Thymus (tissue), 11 donors: ENCODE results near the gene PDLIM5. TPM values are rescaled to one million over a fixed set of nuclear protein-coding genes. Genes with fewer than 3 reads are reported as not detected.

Experiments
- DNase-seq, 9 donors: peaks; one replicate each; pipeline ENCODE4 v3.0.0-alpha.2; 2013; ENCODE audit warnings: low spot score in 9 of 9, low read depth in 6 of 9, missing footprints in 1 of 9
- H3K27ac ChIP-seq, 2 donors: one replicate each; pipeline ENCODE4 v1.5.1; 2013; ENCODE audit warnings: control low read depth in 1 of 2, low read depth in 1 of 2, low read length in 1 of 2, mild to moderate bottlenecking in 1 of 2, moderate library complexity in 1 of 2
- H3K27me3 ChIP-seq, 2 donors: one replicate each; pipeline ENCODE4 v1.5.1; 2013; ENCODE audit warnings: low read length in 1 of 2; ENCODE audit not compliant: control insufficient read depth in 2 of 2, insufficient read depth in 1 of 2
- H3K36me3 ChIP-seq, 2 donors: one replicate each; pipeline ENCODE4 v1.5.1; 2013; ENCODE audit warnings: low read length in 1 of 2, mild to moderate bottlenecking in 1 of 2, moderate library complexity in 1 of 2; ENCODE audit not compliant: control insufficient read depth in 2 of 2, insufficient read depth in 2 of 2
- H3K4me1 ChIP-seq, 2 donors: one replicate each; pipeline ENCODE4 v1.5.1; 2013; ENCODE audit warnings: low read length in 2 of 2; ENCODE audit not compliant: control insufficient read depth in 2 of 2, insufficient read depth in 2 of 2
- H3K4me3 ChIP-seq, 2 donors: one replicate each; pipeline ENCODE4 v1.5.1; 2013; ENCODE audit warnings: low read length in 2 of 2, control low read depth in 1 of 2, mild to moderate bottlenecking in 1 of 2
- H3K9me3 ChIP-seq, 2 donors: one replicate each; pipeline ENCODE4 v1.5.1; 2013; ENCODE audit warnings: low read length in 1 of 2, mild to moderate bottlenecking in 1 of 2; ENCODE audit not compliant: control insufficient read depth in 2 of 2, insufficient read depth in 1 of 2
- WGBS: extraction: QIAGEN DNeasy Blood & Tissue Kit; methylation state at CpG from one replicate; pipeline ENCODE4 v1.1.7; 2013; 5-methylcytosine and 5-hydroxymethylcytosine counted together
- polyA plus RNA-seq: library from polyadenylated mRNA; stranded (reverse); fragments of 200-250 nt; gene quantifications from one replicate; pipeline ENCODE4 v1.2.3, GENCODE V29; 2013
- total RNA-seq: library from RNA; stranded (reverse); fragments of 120-200 nt; gene quantifications from one replicate; pipeline ENCODE4 v1.2.4, GENCODE V29; 2013
- donor health status: healthy.

PDLIM5 gene
- total and polyA plus RNA-seq, 2 donors = 12.4 to 25.5 TPM

DNA sequence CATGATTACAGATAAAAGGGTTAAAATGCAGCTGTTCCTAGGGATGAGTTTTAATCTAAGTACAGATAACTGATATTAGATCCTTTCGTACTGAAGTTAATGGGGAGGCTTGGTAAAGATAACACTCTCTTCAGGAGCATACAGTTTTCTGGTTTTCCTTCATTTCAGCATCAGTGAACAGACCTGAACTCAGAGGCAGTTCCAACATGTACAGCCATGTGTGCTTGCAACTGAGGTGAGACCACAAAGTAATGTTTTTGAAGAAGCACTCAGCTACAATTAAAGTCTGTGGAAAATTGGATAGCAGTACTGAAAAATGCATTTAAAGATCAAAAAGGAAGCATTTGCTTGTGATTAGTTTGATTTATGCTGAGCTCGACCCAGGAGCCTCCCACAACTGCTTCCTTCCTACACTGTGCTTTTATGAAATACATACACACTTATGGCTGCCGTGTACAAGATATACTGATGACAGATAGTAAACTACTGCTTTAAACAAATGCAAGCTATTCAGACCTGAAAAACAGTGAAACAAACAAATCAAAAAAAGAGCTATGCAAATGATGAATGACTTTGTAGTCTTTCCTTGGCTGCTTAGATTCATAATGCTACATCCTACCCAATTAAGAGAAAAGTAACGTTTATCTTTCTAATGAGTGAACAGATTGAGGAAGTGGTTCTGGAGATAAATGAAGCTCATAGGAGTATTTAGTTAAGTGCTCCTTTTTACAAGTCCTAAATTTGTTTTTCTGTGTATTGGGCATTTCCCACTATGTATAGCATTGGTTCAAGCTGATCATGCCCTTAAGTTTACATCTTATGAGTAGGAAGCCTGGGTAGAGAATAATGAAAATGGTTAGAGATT is 68.4 kb downstream of the PDLIM5 start:
- no peak overlapping the region for H3K4me3 ChIP-seq
- H3K27ac ChIP-seq = no peak overlapping the region
- peak in 3 of 9 donors; percentile 6 to 34 (median 11) for DNase-seq
- no peaks in the 10 kb centered on the region for H3K36me3 ChIP-seq
- no peaks in the 10 kb centered on the region for H3K4me1 ChIP-seq
- H3K9me3 ChIP-seq = no peaks in the 10 kb centered on the region
- no peaks in the 10 kb centered on the region for H3K27me3 ChIP-seq
- 20% methylated on average over 4 of the region's 4 CpGs for WGBS

DNA sequence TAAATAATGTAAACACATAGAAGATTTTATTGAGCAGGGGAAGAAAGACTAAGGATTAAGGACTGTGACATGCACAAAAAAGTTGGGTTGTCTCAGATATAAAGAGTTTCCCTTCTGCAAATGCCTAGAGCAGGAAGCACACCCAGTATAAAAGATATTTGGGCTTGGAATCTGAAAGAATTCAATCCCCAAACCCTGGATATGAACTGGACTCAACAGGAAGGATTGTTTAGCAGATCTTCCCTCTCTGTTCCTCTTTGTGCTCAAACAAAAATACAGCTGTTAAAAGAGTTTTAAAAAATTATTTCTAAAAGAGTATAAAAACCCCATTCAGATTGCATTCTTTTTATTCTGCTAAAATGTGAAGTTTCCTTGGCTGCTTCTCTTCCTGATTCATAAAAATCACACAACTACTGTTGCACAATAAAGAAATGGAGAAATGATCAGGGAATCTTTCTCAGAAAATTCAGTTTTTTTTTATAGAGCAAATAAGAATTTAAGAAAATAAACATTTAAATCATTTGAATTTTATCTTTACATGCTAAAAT is 71.4 kb downstream of the PDLIM5 start:
- Histone ChIP-seq H3K27ac (no peak overlapping the region), H3K4me1 (no peaks in the 10 kb centered on the region), H3K4me3 (no peak overlapping the region), H3K9me3 (no peaks in the 10 kb centered on the region), H3K27me3 (no peaks in the 10 kb centered on the region), H3K36me3 (no peaks in the 10 kb centered on the region)
- no peak for DNase-seq

DNA sequence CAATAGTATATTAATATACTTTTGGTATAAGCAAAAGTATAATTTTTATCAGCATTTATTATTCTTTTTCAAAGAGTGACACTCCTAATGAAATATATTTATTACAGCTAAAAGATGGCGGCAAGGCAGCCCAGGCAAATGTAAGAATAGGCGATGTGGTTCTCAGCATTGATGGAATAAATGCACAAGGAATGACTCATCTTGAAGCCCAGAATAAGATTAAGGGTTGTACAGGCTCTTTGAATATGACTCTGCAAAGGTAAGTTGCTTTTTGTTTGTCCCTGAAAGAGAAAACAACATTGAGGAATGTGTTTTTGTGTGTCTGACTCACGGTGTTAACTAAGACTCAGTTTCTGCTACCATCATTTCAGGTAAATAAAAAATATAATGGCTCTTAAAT is 71.9 kb downstream of the PDLIM5 start:
- Histone ChIP-seq H3K4me1 (no peaks in the 10 kb centered on the region), H3K4me3 (no peak overlapping the region), H3K27ac (no peak overlapping the region), H3K9me3 (no peaks in the 10 kb centered on the region), H3K36me3 (no peaks in the 10 kb centered on the region), H3K27me3 (no peaks in the 10 kb centered on the region)
- no peak for DNase-seq
- WGBS = 97% methylated on average over 3 of the region's 3 CpGs

DNA sequence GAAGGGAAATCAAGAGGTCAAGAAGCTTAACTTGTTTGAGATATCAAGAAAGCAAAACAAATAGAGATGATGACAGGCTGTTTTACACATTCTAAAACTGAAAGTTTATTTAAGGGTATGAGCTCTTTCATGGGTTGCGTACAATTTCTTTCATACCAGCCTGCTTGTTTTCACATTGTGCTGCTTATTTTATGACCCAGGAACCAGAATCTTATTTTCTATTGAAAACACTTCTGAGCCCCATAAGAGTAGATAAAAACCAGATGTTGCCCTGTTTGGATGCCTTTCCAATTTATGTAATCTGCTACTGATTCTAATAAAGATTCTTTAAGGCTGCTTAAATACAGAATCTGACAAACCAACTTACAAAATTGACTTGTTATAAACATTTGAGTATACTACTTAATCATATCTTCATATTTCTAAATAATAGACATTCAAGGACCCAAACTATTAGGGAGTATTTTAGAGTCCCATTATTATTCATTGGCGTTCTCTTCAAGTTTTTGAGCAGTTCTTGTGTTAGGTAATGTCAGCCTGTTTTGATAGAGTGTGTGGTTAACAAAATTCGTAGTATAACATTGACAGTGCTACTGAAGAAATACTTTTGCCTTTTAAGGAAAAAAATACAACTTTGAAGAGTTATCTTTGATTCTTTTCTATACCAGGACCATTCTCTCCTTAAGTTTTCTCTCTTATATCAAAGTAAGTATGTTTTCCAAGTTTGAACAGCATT is 74.4 kb downstream of the PDLIM5 start:
- no peaks in the 10 kb centered on the region for H3K36me3 ChIP-seq
- H3K27ac ChIP-seq = no peak overlapping the region
- no peak for DNase-seq
- no peaks in the 10 kb centered on the region for H3K27me3 ChIP-seq
- 90% methylated on average over 3 of the region's 3 CpGs for WGBS
- H3K4me1 ChIP-seq = no peaks in the 10 kb centered on the region
- H3K4me3 ChIP-seq = no peak overlapping the region
- no peaks in the 10 kb centered on the region for H3K9me3 ChIP-seq

DNA sequence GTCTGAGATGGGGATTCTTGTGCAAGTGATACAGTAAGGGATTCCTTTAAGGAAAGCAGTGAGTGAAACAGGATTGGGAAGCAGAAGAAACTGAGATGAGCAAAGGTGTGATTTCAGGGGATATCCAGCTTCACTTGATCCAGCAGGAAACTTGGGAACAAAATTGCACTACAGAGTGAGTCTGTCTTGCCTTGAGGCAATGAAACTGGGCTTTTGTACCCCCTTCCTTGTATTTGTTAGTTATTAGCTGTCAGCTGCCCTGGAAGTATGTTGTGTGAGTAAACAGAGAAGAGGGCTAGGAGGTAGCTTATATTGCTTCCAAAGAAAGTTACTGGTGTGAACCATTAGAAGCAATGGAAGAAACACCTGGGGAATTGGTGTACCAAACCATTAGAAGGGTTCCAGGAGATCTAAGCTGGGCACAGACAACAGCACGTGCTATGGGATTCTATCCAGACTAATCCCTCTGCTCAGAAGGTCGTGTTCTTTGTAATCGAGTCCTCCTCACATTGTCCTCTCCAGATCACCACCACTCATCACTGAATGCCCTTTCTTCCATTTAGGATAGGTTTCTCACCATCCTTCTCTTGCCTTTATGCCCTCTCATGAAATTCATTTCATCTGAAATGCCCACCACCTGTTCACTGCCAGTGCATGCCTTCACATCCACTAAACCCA is 76.0 kb downstream of the PDLIM5 start:
- H3K27me3 ChIP-seq = no peaks in the 10 kb centered on the region
- no peak overlapping the region for H3K27ac ChIP-seq
- no peaks in the 10 kb centered on the region for H3K9me3 ChIP-seq
- no peak overlapping the region for H3K4me3 ChIP-seq
- no peak for DNase-seq
- H3K4me1 ChIP-seq = no peaks in the 10 kb centered on the region
- H3K36me3 ChIP-seq = no peaks in the 10 kb centered on the region
- 96% methylated on average over 3 of the region's 3 CpGs for WGBS

DNA sequence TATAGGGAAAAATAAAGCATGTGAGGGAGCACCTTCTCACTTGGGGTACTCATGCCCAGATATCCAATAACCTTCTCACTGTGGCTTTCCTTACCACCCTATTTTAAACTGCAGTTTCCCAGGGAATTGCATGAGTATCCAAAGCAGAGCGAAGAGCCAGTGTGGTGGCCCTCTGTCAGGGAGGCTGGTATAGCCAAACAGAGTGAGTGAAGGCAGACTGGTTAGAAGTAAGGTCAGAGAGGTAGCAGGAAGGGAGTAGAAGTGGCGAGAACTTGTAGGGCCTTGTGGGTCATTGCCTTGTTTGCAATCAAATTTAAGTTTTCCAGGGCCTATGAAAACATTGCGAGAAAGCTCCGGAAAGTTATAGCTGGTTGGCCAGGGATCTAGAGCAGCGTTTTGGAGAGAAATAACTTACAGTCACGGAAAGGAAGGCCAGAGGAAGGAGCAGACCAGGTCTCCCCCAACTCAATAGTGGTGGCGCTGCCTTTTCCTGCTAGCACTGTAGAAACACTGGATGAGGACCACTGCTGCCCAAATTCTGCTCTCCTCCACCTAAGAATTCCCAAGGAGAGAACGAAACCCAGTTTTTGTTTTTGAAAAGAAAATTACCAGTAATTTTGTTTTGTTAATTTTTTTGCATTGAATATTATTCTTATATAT is 77.2 kb downstream of the PDLIM5 start:
- no peak overlapping the region for H3K27ac ChIP-seq
- no peaks in the 10 kb centered on the region for H3K4me1 ChIP-seq

DNA sequence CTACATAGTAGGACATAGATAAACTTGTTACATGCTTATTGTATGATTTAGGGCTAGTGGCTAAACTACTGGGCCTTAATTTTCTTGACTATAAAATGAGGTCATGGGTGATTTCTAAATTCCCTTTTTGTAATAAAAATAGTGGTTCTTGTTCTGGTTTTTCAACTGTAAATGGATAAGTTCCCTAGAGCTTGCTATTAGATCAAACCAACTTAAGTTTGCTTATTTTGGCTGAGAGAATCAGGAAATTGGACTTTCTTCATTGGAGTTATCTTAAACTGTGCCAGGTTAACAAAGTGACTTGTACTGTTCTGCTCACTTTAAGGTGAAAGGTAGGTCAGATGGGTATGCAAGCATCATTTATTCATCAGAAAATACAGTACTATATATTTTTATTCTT is 78.3 kb downstream of the PDLIM5 start:
- Histone ChIP-seq H3K9me3 (no peaks in the 10 kb centered on the region), H3K4me3 (no peak overlapping the region), H3K4me1 (no peaks in the 10 kb centered on the region), H3K27ac (no peak overlapping the region), H3K27me3 (no peaks in the 10 kb centered on the region), H3K36me3 (no peaks in the 10 kb centered on the region)
- DNase-seq = no peak

More for the DNA sequence above, 77.2 kb downstream of the PDLIM5 start:
- Histone ChIP-seq H3K9me3 (no peaks in the 10 kb centered on the region), H3K36me3 (no peaks in the 10 kb centered on the region), H3K27me3 (no peaks in the 10 kb centered on the region), H3K4me3 (no peak overlapping the region)
- 98% methylated on average over 8 of the region's 8 CpGs for WGBS
- no peak for DNase-seq

DNA sequence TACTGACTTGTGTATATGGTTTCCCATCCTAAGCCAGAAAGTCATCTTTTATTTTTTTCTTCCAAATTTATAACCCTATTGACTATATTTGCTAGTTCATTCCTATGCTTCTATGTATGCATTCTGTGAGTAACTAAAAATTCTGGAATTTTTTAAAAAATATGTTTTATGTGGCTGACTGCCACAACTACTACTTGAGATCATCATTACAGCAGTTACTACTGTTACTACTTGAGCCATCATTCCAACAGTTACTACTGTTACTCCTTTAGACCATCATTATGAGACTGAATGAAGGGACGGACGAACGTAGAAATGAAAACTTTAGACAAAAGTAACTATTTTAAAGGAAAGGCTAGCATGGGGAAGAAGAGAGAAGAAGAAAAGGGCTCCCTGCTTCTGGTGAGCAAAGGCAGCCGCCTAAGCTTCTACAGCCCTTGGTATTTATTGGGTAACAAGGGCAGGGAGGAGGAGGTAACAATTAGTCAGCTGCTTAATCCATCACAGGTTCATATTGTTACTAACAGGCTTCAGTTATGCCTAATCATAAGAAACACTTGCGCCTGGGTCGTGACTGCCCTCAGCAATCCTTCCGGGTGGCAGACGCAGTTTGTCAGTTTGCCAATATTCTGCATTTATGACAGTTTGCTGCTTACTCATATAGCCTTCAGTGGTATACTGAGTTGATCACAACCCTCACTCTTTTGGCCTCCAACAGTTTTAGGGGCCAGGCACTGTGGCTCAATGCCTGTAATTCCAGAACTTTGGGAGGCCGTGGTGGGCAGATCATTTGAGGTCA is 80.4 kb downstream of the PDLIM5 start:
- Histone ChIP-seq H3K27me3 (no peaks in the 10 kb centered on the region), H3K36me3 (no peaks in the 10 kb centered on the region), H3K27ac (no peak overlapping the region), H3K9me3 (no peaks in the 10 kb centered on the region), H3K4me1 (no peaks in the 10 kb centered on the region), H3K4me3 (no peak overlapping the region)
- no peak for DNase-seq
- 98% methylated on average over 9 of the region's 9 CpGs for WGBS
